HG02623 (cell line): ENCODE results near the gene VAMP2.
A peak's percentile ranks its signal among the peaks of the same experiment; 100 is the strongest.
"Not testable (repeated sequence)": the region's sequence is repeated elsewhere in the genome, so short reads cannot be mapped to it uniquely, and the experiment has no call there.

ENCODE experiments used
- ATAC-seq: cut with Tn5 transposase; IDR thresholded peaks from one replicate; pipeline ENCODE4 v1.9.1; 2021; ENCODE audit warnings: moderate library complexity; ENCODE audit not compliant: unreplicated experiment

Gene VAMP2

DNA sequence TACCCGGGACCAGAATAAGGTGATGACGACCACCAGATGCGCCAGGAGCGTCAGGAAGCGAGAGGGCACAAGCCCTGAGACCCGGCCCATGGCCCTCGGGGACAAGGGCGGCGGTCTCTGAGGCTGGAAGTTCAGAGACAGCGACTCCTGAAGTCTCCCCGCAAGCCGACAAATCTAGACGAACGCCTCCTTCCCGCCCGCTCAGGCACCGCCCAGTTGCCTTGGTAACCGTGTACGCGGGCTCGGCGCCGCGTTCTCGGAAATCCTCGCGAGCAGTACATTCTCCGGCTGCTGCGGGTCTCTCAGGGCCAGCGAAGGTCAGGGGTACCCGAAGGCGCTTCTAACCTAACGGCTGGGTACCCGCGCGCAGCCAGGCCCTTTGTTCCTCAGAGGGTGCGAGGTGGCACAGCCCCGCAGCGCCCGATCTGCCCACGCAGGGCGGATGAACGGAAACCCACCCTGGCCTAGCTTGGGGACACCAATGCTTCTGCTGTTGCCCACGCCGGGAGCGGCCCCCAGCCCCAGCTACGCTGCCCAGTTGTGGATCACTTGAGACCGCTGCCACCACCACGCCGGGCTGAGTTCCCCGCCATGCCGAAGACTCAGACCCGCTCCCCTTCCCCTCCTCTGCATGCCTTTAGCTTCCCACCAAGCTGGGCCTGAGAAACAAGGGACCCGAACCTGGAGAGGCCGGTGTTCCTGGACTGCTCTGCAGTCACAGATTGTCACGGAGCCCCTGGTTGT, 13.6 kb upstream of the VAMP2 start, which contains the start of gene TMEM107:
Gene TMEM107, minus strand, starts transcription at position 184 of the 744 bp plus-strand sequence. Its CDS starts 94 bp downstream, at position 90.
- ATAC-seq = peak; percentile 33

DNA sequence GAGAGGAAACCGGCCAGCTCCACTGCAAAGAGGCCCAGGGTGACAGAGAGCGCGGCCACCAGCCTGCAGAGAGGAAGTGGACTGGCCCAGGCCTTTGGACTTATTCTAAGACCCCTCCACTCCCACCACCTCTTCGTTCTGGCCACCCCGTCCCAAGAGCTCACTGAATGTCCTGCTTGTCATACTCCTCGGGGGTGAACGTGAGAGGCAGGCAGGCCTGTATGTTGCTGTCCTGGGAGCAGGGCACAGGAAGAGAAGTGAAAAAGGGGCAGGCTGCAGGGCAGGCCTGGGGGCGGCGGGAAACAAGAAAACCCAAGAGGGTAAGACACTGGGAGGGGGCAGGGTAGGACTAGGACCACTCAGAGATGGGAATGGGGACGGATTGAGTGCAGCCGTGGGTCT, 13.0 kb upstream of the VAMP2 start:
- no peak for ATAC-seq

DNA sequence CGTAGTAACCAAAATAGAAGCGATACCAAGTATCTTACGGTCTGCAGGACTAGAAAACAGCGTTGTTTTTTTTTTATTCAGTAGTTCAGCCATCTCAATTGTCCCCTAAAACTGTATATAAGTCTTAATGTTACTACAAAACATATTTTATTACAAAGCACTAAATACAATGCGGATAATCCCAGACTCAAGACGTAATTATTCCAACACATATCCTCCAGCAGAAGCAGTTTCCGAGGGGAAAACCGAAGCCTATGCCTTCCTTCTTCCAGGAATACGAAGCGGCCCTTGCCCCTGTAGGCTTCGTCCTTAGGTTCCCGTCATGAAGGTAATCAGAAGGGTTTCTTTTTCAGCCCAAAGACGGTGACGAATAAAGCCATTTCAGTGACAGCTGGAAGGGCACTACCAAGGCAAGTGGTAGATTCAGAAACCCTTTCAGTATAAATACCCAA, 11.1 kb upstream of the VAMP2 start:
- ATAC-seq = no peak

DNA sequence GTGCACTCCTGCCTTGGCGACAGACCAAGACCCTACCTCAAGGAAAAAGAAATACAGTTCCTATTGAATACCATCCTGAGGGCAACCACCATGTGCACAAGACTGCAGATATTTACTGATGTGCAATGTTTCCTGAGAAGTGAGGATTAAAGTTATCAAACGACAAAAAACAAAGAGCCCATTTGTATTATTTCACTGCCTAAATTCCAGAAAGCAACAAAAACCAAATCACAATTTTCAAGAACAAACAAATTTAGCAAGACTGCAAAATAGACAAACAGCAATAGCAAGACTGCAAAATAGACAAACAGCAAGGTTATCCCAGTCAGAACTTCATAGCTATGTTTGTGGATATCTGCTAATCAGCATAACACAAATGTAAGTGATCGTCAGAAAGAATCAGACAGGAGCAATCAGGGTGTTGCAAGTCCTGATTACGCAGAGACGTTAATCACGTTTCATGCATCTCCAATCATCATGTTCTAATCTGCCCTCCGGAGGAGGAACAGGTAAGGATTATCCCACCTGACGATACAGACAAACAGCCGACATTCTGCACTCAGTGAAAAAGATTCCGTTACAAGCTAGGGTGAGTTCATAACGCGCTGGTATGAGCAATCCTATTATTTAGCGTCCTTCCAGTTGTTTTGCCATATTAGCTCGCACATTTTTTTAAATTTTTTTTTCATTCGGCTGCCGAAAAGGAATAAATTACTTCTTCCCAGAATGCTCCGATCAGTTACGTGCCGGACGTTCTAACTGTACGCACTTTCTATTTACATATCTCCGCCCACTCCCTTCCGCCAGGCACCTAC, 10.5 kb upstream of the VAMP2 start:
- ATAC-seq = peak; percentile 56

DNA sequence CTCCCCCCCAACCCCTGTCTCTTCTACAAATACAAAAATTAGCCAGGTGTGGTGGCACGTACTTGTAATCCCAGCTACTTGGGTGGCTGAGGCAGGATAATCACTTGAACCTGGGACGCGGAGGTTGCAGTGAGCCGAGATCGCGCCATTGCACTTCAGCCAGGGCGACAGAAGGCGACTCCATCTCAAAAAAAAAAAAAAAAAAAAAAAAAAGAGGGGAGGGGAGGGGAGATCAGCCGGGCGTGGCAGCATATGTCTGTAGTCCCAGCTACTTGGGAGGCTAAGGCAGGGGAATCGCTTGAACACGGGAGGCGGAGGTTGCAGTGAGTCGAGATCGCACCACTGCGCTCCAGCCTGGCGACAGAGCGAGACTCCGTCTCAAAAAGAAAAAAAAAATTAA, 7.4 kb upstream of the VAMP2 start:
- not testable (repeated sequence) for ATAC-seq

DNA sequence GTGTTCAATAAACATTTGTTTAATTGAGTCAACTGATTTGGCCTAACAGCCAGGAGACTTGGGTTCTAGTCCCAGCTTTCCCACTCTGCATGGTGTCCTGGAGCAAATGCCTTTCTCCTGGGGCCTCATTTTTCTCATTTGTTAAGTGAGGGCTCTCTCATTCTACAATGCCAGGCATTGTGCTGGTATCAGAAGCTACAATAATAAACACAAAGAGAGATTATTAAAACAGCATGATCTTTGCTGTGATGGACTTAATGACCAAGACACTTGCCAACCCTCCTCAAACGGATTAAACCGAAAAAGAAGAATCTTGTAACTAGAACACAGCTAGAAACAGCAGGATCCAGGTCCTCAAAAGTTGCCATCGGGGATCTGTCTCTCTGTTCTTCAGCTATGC, 4.8 kb upstream of the VAMP2 start:
- ATAC-seq = no peak

DNA sequence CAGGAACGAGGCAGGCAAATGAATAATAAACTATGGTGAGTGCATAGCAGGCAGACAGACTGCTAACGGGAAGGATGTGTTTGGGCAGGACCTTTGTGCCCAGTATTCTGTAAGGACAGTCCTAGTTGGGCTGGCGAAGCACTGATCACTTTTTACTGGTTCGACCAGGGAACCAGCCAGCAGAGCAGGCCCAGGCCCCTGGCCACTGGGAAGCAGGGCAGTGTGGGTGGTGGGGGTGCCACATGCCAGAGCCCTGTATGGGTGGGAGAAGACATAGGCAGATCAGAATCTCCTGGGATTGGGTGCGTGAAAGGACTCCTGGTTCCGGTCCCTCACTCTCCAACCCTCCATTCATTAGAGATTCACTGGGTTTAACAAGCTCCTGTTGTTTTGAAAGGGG, 4.0 kb upstream of the VAMP2 start:
- no peak for ATAC-seq

DNA sequence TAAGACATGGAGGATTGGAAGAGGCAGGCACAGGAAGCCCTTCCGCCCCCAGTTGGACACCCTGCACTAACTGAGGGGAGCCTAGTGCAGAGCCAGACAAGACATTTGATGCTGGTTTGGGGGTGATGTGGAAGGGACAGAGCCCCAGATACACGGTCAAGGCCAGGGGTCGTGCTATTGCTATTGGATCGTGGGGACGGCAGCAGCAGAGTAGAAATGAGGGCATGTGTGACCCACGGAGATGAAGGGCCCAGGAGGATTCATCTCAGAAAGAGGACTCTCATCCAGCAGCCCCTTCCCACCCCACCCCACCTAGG, 2.0 kb upstream of the VAMP2 start:
- ATAC-seq = no peak

DNA sequence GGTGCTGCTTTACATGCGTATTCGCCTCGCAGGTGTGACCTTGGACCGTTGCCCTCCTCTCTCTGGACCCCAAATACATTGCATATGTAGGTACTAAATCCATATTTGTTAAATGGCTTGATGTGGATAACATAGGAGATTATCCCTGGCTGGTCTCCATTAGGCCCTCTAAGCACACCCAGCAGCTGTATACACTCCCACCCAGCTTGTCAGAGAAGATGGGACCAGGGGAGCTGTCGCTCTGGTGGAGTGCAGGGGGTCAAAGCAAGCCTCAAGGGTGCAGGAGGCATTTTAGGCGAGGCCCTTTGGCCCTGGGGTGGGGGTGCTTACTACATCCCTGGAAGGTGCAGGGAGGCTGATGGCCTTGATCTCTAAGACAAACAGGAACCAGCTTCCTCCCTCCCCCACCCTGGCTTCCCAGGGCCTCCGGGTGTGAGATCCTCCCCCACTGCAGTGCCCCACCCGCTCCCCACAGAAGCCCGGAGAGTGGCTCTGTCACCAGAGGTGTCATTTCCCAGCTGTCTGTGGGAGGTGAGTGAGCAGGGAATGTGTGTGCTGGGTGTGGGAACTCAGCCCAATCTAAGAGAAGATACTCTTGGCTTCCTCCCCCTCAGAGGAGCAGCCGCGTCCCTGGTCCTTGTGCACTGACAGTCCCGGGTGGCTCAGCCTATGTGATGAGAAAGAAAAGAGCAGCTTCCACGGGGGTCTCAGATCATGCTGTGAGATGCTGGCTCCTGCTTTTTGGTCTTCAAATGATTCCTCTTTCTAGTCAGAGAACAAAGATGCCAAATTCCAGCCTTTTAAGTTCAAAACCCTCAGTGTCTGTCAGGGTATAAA, 1.4 kb upstream of the VAMP2 start:
- no peak for ATAC-seq

DNA sequence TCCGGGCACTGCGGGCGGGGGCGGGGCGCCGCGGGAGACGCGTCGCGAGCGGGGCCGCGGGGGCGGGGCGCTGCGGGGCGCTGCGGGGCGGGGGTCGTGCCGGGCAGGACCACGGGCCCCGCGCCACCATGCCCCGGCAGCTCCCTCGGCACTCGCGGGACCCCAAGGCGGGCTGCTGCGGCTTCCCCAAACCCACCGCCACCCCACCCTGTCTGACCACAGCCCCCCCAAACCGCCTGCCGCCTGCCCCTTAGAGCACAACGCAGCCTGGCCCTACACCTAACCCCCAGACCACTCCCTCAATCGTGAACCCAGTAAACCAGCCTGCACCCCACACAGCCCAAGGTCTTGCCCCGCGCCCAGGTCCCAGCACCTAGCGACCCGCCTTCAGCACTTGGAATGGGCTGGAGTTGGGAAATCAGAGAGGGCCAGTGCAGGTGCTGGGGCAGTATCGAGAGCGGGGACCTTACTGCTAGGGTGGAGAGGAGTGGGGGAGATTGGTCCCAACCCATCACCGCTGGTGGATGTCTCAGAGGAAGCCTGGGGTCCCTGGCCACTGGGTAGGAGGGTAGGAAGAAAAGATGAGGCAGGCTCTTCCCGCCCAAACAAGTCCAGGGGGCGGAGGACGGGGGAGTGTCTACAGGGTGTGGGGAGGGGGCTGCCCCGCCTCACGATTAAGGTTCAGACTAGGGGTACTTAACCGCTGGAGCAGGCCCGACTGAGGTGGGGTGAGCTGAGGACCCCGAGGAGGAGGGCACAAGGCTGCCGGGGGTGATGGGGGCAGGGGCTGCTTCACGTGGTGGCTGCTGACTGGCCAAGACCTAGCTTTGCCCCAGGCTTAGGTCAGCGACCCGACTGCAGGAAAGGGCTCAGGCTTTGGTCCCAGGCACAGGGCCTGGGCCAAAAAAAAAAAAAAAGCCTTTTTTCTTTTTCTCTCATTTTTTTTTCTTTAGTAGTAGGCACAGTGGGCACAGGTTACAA, 539 bp upstream of the VAMP2 start:
- no peak for ATAC-seq

DNA sequence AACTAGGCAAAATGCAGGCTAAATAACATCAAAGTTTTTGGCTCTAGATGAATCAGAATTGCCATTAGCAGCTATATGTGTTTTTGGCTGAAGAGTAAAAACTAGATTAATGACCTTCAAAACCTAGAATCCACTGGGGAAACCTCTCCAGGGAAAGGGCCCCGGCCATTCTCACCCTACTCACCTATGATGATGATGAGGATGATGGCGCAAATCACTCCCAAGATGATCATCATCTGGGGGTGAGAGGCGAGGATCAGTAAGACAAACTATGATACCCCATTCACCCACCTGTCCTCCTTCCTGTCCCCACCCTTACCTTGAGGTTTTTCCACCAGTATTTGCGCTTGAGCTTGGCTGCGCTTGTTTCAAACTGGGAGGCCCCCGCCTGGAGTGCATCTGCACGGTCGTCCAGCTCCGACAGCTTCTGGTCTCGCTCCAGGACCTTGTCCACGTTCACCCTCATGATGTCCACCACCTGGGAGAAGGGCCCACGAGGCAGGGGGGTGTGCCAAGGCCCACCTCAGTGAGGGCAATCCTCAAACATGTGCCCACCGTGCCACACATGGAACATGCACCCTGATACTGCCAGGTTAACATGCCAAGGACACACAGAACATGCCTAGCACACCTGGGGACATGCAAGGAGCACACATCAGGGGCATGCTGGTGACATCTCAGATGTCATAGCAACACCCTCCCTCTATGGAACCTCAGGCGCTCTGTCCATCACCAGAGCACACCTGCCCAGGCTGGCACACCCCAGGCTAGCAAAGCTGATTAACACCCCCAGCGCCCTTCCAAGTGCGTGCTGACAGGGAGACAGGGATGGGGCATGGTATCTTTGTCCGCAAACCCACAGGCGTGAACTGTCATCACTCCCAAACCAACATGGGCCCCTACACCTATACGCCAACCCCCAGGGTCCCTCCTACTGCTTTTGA, 1.2 kb downstream of the VAMP2 start:
- ATAC-seq = no peak

DNA sequence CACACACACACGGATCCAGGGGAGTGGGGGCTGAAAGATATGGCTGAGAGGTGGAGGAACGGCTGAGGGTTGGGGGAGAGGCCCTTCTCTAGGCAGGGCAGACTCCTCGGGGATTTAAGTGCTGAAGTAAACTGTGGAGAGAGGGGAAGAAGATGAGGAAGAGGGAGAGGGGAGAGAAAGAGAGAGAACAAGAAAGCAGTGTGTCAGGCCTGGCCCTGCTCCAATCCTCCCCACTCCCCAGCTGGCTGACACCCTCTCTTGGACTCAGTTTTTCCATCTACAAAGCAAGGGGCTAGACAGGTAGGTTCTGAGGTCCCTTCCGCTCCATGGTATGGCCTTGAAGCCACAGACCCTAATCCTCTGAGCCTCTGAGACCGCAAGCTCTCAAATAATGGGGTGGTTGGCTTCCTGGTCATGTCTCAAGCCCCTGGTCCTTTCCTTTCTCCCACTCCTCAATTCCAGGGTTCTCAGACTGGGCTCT, 2.0 kb downstream of the VAMP2 start:
- ATAC-seq = no peak

DNA sequence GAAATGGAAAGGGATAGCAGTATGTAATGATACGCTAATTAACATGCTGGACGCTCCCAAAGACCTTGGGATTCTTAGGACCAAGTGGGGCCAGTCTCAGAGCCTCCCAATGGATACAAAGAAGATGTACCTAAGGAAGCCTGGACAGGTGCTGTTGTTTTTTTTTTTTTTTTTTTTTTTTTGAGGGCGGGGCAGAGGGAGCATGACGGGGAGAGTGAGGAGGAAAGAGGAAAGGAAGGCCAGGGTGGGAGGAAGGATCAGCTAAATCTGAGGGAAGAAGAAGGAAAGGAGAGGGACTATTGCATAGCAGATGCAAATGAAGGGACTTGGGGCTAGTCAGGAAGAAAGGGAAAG, 2.5 kb downstream of the VAMP2 start:
- ATAC-seq = no peak

DNA sequence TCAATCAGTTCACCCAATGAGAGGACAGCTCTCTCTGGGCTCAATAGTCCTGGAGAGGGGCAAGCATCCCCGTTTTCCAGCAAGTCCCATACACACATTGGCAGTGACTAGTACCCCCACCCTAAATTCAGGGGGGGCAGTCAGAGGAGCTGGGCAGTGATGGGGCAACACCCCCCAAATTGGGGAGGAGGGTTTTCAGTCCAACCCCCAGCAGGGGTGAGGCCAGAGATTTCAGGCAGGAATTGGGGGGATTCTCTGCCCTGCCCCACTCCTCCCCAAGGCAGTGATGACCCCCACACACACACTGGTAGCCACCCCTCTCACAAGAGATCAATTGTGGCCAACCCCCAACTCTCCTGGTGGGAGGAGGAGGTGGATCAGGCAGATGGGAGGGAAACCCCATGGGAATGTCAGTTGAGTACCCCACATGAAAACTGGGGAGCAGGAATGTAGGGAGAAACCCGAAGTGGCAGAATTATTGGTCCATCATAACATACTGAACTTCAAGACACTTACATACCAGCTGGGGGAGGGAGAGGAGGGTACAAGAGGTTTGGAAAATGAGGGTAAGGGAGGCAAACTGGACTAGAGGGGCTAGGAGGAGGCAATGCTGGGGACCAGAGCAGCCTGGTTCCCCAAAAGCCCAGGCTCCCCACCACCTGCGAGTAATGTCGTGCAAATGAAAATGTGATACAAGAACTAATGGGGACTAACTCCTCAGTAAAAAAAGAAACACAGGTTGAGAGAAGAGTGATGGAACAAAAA, 3.1 kb downstream of the VAMP2 start:
- no peak for ATAC-seq

DNA sequence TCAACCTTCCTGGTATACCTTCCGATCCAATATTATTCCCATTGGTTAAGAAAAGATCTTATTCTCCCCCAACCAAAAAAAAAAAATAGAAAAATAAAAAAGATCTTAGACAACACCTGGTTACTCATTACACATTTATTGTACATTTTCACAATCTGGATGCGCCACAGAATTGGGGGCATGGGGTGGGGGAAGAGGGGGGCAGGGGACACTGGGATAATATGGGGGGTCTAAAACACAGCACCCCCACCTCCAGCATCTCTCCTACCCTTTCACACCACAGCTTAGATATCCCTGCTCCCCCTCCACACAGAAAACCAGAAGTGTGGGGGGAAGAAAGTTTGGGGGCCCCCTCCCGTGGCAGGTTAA, 3.7 kb downstream of the VAMP2 start:
- ATAC-seq = no peak

DNA sequence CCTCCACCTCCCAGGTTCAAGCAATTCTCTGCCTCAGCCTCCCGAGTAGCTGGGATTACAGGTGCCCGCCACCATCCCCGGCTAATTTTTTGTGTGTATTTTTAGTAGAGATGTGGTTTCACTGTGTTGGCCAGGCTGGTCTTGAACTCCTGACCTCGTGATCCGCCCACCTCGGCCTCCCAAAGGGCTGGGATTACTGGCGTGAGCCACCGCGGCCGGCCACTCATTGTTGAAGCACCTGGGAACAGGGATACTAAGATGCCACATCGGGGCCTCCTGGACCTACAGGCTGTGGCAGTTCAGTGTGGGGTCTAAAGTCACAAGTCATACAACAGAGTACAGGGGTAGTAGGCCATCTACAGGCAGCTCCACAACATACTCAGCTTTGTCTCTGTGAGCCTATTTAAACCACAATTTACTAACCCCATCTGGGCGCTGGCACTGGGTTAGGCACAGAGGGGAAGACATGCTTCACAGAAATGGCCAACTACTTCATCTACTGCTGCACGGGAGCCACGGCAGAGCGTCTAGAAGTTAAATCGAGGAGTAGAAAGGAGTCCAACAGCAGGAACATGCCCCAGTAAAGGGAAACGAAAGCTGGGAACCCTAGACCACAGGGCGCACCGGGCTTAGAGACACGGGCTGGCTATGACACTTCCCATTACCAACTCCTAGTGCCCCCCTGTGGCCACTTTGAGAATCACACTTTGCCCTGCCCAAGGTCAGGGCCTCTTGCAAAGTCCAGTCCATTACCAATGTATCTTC, 4.3 kb downstream of the VAMP2 start:
- no peak for ATAC-seq

DNA sequence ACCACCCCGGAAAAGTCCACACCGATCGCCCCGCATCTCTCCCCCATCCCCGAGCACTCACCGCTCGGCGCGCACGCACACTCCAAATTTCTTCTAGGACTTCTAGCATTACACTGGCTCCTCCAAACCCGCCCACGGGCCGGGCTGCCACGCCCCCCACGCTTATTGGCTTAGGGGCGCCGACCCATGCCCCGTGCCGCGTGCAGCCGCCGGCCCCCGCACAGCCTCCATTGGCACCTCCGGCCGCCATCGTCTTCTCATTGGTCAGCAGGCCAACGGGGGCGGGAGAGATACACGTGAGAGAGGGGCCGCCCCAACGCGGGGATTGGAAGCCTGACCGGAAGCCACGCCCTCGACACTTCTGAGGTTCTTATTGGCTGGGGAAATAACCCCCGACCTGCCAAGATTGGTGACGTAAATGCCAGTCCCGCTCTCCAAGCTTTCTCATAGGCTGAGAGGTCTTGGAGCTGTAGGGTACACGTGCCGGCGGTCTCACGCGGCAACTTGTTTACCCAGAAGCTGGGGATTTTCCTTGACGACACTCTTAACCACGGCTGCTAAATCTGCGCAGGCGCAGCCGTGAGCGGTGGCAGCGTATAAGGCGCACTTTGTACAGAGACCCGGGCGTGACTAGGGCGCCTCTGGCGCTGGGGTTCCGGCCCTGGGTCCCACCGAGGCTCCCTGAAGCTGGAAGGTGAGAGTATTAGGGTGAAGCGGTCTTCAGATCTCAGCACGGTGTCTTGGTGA, 6.3 kb downstream of the VAMP2 start:
- ATAC-seq = peak; percentile 76
